ENCODE results near the gene CYB5RL.

GRCh38 chr1:54171606-54172005, 28.2 kb downstream of the CYB5RL start:
- TF ChIP-seq, protein P1, sequence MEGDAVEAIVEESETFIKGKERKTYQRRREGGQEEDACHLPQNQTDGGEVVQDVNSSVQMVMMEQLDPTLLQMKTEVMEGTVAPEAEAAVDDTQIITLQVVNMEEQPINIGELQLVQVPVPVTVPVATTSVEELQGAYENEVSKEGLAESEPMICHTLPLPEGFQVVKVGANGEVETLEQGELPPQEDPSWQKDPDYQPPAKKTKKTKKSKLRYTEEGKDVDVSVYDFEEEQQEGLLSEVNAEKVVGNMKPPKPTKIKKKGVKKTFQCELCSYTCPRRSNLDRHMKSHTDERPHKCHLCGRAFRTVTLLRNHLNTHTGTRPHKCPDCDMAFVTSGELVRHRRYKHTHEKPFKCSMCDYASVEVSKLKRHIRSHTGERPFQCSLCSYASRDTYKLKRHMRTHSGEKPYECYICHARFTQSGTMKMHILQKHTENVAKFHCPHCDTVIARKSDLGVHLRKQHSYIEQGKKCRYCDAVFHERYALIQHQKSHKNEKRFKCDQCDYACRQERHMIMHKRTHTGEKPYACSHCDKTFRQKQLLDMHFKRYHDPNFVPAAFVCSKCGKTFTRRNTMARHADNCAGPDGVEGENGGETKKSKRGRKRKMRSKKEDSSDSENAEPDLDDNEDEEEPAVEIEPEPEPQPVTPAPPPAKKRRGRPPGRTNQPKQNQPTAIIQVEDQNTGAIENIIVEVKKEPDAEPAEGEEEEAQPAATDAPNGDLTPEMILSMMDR (IDR thresholded peaks at IDR 0.05) = no peak
- TF ChIP-seq POLR2A (IDR thresholded peaks at IDR 0.05) = no peak
